ENCODE data around the gene ACOT7.

DNA sequence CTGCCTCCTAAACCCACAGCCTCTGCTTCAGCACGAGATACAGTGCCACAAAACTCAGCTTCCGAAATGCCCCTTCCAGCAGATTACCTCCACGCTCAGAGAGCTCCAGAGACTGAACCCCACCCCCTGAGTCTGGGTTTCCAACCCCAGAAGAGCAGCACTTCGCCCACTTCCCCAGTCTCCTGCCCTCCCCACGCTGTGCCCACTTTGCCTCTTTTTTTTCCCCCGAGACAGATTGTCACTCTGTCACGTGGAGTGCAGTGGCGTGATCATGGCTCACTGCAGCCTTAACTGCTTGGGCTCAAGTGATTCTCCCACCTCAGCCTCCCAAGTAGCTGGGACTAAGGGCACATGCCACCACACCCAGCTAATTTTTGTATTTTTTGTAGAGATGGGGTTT is 167.9 kb downstream of the ACOT7 start:
- TF ChIP-seq, protein P1, sequence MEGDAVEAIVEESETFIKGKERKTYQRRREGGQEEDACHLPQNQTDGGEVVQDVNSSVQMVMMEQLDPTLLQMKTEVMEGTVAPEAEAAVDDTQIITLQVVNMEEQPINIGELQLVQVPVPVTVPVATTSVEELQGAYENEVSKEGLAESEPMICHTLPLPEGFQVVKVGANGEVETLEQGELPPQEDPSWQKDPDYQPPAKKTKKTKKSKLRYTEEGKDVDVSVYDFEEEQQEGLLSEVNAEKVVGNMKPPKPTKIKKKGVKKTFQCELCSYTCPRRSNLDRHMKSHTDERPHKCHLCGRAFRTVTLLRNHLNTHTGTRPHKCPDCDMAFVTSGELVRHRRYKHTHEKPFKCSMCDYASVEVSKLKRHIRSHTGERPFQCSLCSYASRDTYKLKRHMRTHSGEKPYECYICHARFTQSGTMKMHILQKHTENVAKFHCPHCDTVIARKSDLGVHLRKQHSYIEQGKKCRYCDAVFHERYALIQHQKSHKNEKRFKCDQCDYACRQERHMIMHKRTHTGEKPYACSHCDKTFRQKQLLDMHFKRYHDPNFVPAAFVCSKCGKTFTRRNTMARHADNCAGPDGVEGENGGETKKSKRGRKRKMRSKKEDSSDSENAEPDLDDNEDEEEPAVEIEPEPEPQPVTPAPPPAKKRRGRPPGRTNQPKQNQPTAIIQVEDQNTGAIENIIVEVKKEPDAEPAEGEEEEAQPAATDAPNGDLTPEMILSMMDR (IDR thresholded peaks at IDR 0.05) = no peak
- no peak for TF ChIP-seq POLR2AphosphoS5 (IDR thresholded peaks at IDR 0.05; ENCODE audit: low read depth, low read length)
- no peak for TF ChIP-seq TCF7L2 (IDR thresholded peaks at IDR 0.05; ENCODE audit: low read depth, low read length)
- no peak for TF ChIP-seq SIN3A (IDR thresholded peaks at IDR 0.05; ENCODE audit: borderline replicate concordance, insufficient read depth, low read depth, low read length)

Data from Panc1 (cell line).